NCI-H2029 treated with DMSO at 0.1 percent for 48 hours (cell line): Measurements from ENCODE around the gene REV1.
"Not testable (repeated sequence)": the region's sequence is repeated elsewhere in the genome, so short reads cannot be mapped to it uniquely, and the experiment has no call there.

Source experiments
- DNase-seq: peaks from one replicate; lab custom pipeline; 2025; lab: John Stamatoyannopoulos, UW

Gene REV1

DNA sequence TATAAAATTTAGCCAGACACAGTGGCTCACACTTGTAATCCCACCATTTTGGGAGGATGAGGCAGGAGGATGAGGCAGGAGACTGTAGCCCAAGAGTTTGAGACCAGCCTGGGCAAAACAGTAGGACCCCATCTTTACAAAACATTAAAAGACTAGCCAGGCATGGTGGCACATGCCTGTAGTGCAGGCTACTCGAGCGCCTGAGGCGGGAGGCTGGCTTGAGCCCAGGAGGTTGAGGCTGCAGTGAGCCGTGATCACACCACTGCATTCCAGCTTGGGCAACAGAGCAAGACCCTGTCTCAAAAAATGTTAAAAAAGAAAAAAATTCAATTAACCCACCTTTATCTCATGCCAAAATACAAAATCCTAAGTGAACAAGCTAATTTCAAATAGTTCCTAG lies 4.0 kb downstream of the REV1 start:
- no peak for DNase-seq

DNA sequence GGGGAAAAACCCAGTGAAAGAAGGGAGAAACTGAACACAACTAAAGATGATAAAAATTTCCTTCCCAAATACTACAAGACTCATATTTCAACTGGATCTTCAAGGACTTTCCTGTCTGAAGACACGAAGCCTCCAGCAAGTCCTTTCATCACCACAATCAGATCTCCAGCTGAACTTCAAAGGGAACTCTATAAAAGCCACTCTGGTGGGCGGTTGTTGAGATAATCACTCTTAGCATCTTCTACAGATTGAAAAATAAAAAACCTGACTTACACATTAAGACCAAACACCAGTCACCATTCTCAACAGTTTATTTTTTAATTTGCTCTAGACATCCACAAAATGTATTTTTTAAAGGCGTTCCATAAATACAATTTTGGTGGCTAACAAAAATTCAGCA lies 4.4 kb downstream of the REV1 start:
- no peak for DNase-seq

DNA sequence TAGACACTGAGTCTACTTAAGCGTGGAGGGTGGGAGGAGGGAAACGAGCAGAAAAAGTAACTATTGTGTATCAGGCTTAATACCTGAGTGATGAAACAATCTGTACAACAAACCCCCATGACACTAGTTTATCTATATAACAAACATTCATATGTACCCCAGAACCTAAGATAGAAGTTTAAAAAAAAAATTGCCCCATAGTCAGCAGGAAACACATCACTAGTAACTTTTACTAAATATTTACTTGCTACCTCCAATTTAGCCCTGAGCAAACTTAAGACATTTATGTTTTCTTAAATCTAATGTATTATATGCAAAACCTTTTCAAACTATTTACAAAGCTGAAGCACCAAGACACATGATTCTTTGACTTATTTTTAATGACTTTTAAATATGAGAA lies 5.6 kb downstream of the REV1 start:
- DNase-seq = no peak

GRCh38 chr2:99481941-99482340 lies 7.9 kb downstream of the REV1 start:
- no peak for DNase-seq

GRCh38 chr2:99481527-99481926 lies 8.3 kb downstream of the REV1 start:
- no peak for DNase-seq

DNA sequence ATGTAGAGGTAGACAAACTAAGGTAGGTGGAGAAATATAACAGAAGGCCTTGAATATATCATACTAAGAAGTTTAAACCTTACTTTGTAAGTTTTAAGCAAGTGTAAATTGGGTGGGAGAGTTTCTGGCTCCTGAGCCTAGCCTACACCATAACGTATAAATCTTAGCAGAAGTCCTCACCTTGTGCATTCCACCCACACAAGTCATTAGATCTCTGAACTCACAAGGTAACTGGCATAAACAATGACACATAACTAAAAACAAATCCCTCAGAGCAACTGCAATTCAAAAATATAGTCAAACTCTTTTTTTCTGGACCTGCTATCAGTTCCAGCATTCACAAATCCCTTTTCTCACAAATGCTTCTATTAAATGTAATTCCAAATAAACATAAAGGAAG lies 9.4 kb downstream of the REV1 start:
- no peak for DNase-seq

DNA sequence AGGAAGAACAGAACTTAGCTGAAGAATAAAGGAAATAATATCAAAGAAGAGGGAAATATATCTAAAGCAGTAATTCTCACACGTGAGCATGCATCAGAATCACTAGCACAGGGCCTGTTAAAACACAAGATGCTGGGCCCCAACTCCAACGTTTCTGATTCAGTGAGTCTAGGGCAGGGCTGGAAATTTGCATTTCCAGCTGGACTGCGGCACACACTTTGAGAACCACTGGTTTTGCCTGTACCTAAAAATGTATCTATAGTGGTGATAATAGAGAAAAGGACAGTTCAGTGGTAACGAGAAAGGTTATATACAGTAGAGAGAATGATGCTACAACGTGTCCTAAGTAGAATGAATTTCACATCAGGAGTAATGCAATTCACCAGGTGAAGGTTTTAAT lies 11.2 kb downstream of the REV1 start:
- no peak for DNase-seq

GRCh38 chr2:99477054-99477453 lies 12.8 kb downstream of the REV1 start:
- no peak for DNase-seq

DNA sequence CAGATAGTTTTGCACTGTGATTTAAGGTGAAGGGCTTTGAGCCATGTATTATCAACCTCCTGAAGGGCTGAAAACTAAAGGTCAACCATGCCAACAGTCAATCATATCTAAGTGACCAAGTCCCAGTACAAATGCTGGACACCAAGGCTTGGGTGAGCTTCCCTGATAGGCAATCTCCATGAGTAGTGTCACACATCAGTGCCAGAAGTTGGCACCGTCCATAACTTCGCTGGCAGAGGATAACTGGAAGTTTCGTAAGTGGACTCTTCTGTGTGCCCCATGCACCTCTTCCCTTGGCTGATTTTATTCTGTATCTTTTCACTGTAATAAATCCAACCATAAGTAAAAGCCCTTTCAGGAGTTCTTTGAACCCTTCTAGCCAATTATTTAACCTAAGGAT lies 13.2 kb downstream of the REV1 start:
- DNase-seq = no peak

- not testable (repeated sequence) for DNase-seq
These were observed 14.7 kb downstream of the REV1 start for GRCh38 chr2:99475095-99475494.

GRCh38 chr2:99473518-99474083 lies 16.2 kb downstream of the REV1 start:
- DNase-seq = no peak

- DNase-seq = no peak
These were observed 17.2 kb downstream of the REV1 start for GRCh38 chr2:99472600-99472960.

- DNase-seq = no peak
These were observed 17.9 kb downstream of the REV1 start for GRCh38 chr2:99471654-99472599.

DNA sequence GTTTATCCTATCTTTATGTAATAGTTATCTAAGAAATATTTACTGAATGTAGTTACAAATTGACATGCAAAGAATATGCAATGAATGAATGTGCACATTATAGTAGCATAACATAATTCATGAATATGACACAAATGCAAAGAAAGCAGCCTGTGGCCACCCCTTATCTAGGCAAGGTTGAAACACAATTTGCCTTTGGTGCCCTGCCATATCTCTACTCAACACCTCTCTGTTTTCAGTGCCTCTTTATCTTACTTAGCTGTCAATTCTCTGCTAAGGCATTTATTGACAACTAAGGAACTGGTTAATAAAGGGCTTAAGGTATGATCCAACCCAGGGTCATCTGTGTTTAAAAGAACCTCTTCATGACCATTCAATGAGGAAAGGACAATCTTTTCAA lies 18.9 kb downstream of the REV1 start:
- DNase-seq = no peak

DNA sequence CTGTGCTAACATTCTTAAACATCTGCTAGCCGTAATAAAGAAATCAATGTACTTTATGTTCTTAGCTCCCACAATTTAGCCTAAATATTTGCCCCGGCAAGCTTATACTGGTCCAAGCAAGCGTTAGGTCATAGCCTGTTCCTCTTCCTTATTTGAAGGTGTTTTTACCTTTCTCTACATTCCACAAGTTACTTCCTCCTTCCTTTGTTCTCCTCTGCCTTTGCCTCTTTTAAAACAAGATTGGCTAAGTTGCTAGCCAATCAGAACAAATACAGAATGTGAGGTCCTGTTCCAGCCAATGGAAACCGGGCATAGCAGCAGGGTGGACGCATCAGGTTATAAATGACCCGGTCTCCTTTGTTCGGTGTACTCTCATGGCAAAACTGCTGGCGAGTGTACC lies 19.4 kb downstream of the REV1 start:
- not testable (repeated sequence) for DNase-seq

DNA sequence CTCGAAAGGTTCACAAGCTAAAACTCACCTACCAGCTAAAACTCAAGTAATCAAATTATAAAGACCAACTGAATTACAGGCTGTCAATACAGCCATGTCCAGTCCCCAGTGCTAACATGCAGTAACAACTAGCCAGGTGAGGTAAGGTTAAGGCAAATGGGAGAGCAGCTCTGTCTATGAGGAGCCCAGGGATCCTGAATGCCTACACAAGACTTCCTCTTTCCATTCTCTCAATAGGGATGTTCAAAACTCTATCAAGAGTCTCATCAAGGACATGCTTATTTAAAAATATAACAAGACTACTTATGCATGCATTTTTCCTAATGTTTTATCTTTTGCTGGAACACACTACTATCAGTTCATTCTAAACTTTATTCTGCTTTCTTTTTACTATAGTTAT lies 20.4 kb downstream of the REV1 start:
- DNase-seq = no peak

DNA sequence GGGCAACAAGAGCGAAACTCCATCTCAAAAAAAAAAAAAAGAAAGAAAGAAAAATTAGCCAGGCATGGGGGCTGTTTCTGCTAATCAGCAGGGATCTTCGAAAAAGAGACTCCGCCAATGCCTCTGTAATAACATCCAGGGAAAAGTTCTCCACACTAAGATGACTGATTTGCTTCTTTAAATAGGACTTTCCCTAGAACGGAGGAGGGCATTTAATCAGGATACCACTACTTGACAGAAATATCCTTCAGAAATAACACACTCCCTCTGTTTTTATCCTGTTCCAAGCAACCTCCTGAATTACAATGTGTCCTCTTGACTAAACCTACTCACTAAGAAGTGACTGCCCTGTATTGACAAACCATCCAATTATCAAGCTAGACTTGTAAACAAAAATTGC lies 21.7 kb downstream of the REV1 start:
- no peak for DNase-seq

DNA sequence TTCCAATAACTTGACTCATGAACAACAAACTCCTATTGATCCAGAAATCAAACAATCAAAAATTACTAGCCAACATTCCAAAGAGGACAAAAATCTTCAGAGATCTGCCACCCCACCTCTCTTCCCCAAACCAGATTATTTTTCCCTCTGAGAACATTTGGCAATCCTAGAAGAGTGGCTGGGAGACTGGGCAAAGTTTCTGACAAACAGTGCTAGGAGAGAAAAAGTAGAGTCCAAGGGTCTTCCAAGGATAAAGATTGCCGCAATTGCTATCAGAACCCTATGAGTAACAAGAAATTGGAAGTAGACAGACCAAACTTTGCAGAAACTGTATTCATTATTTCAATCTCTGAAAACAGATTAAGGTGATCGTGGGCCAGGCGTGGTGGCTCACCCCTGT lies 22.4 kb downstream of the REV1 start:
- no peak for DNase-seq

- DNase-seq = no peak
These were observed 27.9 kb downstream of the REV1 start for GRCh38 chr2:99461828-99462483.

- no peak for DNase-seq
These were observed 31.3 kb downstream of the REV1 start for GRCh38 chr2:99458529-99458928.

- DNase-seq = no peak
These were observed 38.1 kb downstream of the REV1 start for GRCh38 chr2:99451686-99452085.

DNA sequence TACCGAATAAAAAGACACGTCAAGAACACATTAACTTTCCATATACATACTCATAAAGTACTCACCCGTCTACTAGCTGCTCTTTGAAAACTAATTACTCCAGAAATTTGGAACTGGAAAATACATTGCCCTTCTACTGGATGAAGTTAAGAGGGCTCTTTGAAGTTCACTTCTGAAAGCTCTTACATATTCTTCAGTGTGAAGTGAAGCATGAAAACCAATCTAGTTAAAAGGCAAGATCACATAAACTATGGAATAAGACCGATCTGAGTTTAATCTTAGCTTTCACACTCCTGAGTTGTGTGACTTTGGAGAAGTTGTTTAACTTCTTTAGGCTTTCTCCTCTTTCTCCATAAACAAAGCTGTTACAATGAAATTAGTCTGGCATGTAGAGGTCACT lies 38.5 kb downstream of the REV1 start:
- no peak for DNase-seq

DNA sequence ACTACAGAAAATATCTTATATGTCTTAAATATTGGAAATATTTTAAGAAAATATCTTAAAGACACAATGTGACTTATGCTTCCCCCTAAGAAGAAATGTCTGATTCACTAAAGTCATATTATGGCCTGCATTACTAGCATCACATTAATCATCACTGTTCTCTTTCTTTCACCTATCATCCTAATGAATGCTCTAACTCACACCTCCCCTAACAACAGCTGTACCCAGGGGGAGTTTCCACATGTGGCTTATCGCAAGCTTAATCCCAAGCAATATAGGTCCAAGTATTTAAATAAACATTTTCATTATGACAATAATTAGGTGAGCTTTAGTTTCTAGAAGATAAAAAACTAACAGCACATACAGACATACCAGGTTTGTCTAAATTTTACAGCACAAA lies 39.6 kb downstream of the REV1 start:
- no peak for DNase-seq
